GM12878 (cell line): ENCODE measurements around the gene XPO6. TPM values are rescaled to one million over a fixed set of nuclear protein-coding genes. Genes with fewer than 3 reads are reported as not detected.

Experiments
- ATAC-seq: fragments of 200-7000 bp; cut with Tn5 transposase; 3 replicates; pipeline ENCODE4 v1.9.1; 2020; ENCODE audit warnings: mild to moderate bottlenecking, moderate library complexity
- BruUV-seq: library from RNA; stranded (reverse); fragments of 400-500 nt; replicated peaks from 2 replicates; lab custom pipeline; 2021; lab: Mats Ljungman, UMichigan
- CTCF ChIA-PET: fragments of 300-600 bp; sonication (Branson Sonifier 250); formaldehyde crosslinking; extraction: SDS; loops from one replicate; lab custom pipeline; 2021; ENCODE audit warnings: inconsistent platforms; lab: Yijun Ruan, JAX
- POLR2A ChIA-PET: fragments of 350-600 bp; formaldehyde crosslinking; extraction: SDS; loops from one replicate; lab custom pipeline; 2021; ENCODE audit warnings: inconsistent platforms; lab: Charles Lee
- RAD21 ChIA-PET: fragments of 300-600 bp; sonication (Branson Sonifier 250); formaldehyde crosslinking; loops from one replicate; lab custom pipeline; 2023; ENCODE audit warnings: antibody characterized with exemption; ENCODE audit not compliant: unreplicated experiment; lab: Charles Lee
- SMC1A ChIA-PET: fragments of 300-600 bp; sonication (Branson Sonifier 250); formaldehyde crosslinking; loops from one replicate; lab custom pipeline; 2023; ENCODE audit not compliant: unreplicated experiment, uncharacterized antibody; lab: Charles Lee
- DNase-seq: peaks from one replicate; pipeline ENCODE4 v3.0.0-alpha.2; 2011; ENCODE audit warnings: low read depth, low spot score
- FAIRE-seq: peaks from 3 replicates; lab custom pipeline; 2011; peaks lifted over from hg19 to GRCh38; lab: Jason Lieb, UNC
- H2AFZ ChIP-seq: 2 replicates; pipeline ENCODE4 v1.6.0; 2011; ENCODE audit warnings: low read depth, low read length, control low read depth; ENCODE audit not compliant: control insufficient read depth
- H3K27ac ChIP-seq: 2 replicates; pipeline ENCODE4 v1.5.1; 2011; ENCODE audit warnings: control low read depth; ENCODE audit not compliant: control insufficient read depth, insufficient read depth
- H3K27me3 ChIP-seq, 2 experiments: replicated peaks in 1 of 2; 2 replicates each; pipeline versions ENCODE4 v1.6.0 to v1.6.1; 2011; ENCODE audit warnings: low read length in 1 of 2; ENCODE audit not compliant: control insufficient read depth in 2 of 2, insufficient read depth in 2 of 2
- H3K36me3 ChIP-seq, 2 experiments: 2 replicates each; pipeline ENCODE4 v1.5.1; 2011; ENCODE audit warnings: low read length in 1 of 2; ENCODE audit not compliant: control insufficient read depth in 2 of 2, insufficient read depth in 2 of 2
- H3K4me1 ChIP-seq: 2 replicates; pipeline ENCODE4 v1.6.1; 2011; ENCODE audit warnings: mild to moderate bottlenecking, low read length, moderate library complexity, mixed read lengths; ENCODE audit not compliant: control insufficient read depth, insufficient read depth
- H3K4me2 ChIP-seq: 2 replicates; pipeline ENCODE4 v1.6.0; 2011; ENCODE audit warnings: control low read depth; ENCODE audit not compliant: control insufficient read depth, insufficient read depth
- H3K4me3 ChIP-seq: fragments of 200-600 bp; sonication (generic); 2 replicates; pipeline ENCODE4 v1.5.1; 2016
- H3K79me2 ChIP-seq: 2 replicates; pipeline ENCODE4 v1.6.0; 2011; ENCODE audit warnings: low read length; ENCODE audit not compliant: control insufficient read depth, insufficient read depth
- H3K9ac ChIP-seq: 2 replicates; pipeline ENCODE4 v1.8.0; 2011; ENCODE audit warnings: low read length, control low read depth, mixed read lengths; ENCODE audit not compliant: control insufficient read depth, insufficient read depth
- H3K9me3 ChIP-seq: replicated peaks from 3 replicates; pipeline ENCODE4 v1.5.1; 2011; ENCODE audit warnings: mild to moderate bottlenecking, low read length; ENCODE audit not compliant: control insufficient read depth, insufficient read depth
- H4K20me1 ChIP-seq: 2 replicates; pipeline ENCODE4 v1.6.0; 2011; ENCODE audit not compliant: control insufficient read depth, insufficient read depth
- CBX3 ChIP-seq: fragments of 200-600 bp; sonication (generic); IDR thresholded peaks from 2 replicates; pipeline ENCODE4 v1.6.1; 2016; ENCODE audit warnings: low read depth, borderline replicate concordance
- CBX5 ChIP-seq: sonication (generic); IDR thresholded peaks from 2 replicates; pipeline ENCODE4 v1.6.1; 2016; ENCODE audit warnings: low read depth, moderate library complexity, mild to moderate bottlenecking, inconsistent platforms
- HCFC1 ChIP-seq: fragments of 150-350 bp; IDR thresholded peaks from 2 replicates; pipeline ENCODE4 v1.6.1; 2014; ENCODE audit warnings: low read length
- JUNB ChIP-seq: IDR thresholded peaks from 2 replicates; pipeline ENCODE4 v1.6.1; 2016; ENCODE audit warnings: antibody characterized with exemption, mild to moderate bottlenecking
- JUND ChIP-seq: IDR thresholded peaks from 2 replicates; pipeline ENCODE4 v1.6.1; 2012; ENCODE audit warnings: low read depth, mild to moderate bottlenecking, low read length, improper control_type of control experiment, moderate library complexity
- KAT2A ChIP-seq: conservative IDR thresholded peaks from 2 replicates; pipeline ENCODE4 v1.6.1; 2011; ENCODE audit warnings: low read depth, low read length; ENCODE audit not compliant: control insufficient read depth
- MEF2A ChIP-seq: IDR thresholded peaks from 2 replicates; pipeline ENCODE4 v1.6.1; 2011; ENCODE audit warnings: low read depth, mild to moderate bottlenecking, low read length, moderate library complexity; ENCODE audit not compliant: insufficient read depth
- NR2C2 ChIP-seq: IDR thresholded peaks from 2 replicates; pipeline ENCODE4 v1.6.1; 2011; ENCODE audit warnings: borderline replicate concordance, low read depth; ENCODE audit not compliant: control insufficient read depth, insufficient read length
- RCOR1 ChIP-seq: conservative IDR thresholded peaks from 2 replicates; pipeline ENCODE4 v1.6.1; 2012; ENCODE audit warnings: low read depth, low read length, improper control_type of control experiment
- RFX5 ChIP-seq: IDR thresholded peaks from 2 replicates; pipeline ENCODE4 v1.6.1; 2011; ENCODE audit warnings: low read depth, low read length, improper control_type of control experiment
- SKIL ChIP-seq: fragments of 450-650 bp; IDR thresholded peaks from 2 replicates; pipeline ENCODE4 v1.6.1; 2017; ENCODE audit warnings: mild to moderate bottlenecking, low read depth, inconsistent platforms; ENCODE audit not compliant: poor library complexity, severe bottlenecking
- SMC3 ChIP-seq: IDR thresholded peaks from 2 replicates; pipeline ENCODE4 v1.6.1; 2011; ENCODE audit warnings: low read length, improper control_type of control experiment, borderline replicate concordance
- STAT1 ChIP-seq: fragments of 450-650 bp; conservative IDR thresholded peaks from 2 replicates; pipeline ENCODE4 v1.6.1; 2014; ENCODE audit warnings: antibody characterized with exemption, mild to moderate bottlenecking
- YY1 ChIP-seq: IDR thresholded peaks from 2 replicates; pipeline ENCODE4 v1.6.1; 2011; ENCODE audit warnings: low read depth, mild to moderate bottlenecking, low read length
- WGBS: methylation state at CpG from one replicate; pipeline ENCODE4 v1.1.6; 2016; ENCODE audit warnings: low lambda C conversion rate; ENCODE audit not compliant: insufficient replicate concordance, insufficient coverage; ENCODE audit errors: missing lambda C conversion rate; 5-methylcytosine and 5-hydroxymethylcytosine counted together
- in situ Hi-C: fragments of 300-500 bp; cut with MboI; formaldehyde crosslinking; loops from 9 replicates; pipeline ENCODE4 v1.14.3; 2018; ENCODE audit warnings: mixed read lengths
- intact Hi-C: fragments of 100-400 bp; cut with micrococcal nuclease; formaldehyde crosslinking; loops from one replicate; pipeline ENCODE4 v1.14.2; 2022; ENCODE audit not compliant: unreplicated experiment
- polyA plus RNA-seq, 11 experiments: library from polyadenylated mRNA; depleted of rRNA in 4 of 11; unstranded in 6 of 11; stranded (reverse) in 5 of 11; fragments of >200 nt; fragmentation: Nextera tagmentation in 4 of 11; fragmentation: Illumina TruSeq in 1 of 11; extraction: Ambion mirVana in 4 of 11; extraction: Trizol in 1 of 11; gene quantifications; 1 replicate in 1 of 11; 2 replicates in 10 of 11; pipeline versions ENCODE4 v1.2.1 to v1.2.3, GENCODE V29; 2011 to 2016; ENCODE audit warnings: inconsistent platforms in 2 of 11, missing spikeins in 2 of 11, low read depth in 1 of 11
- total RNA-seq, 4 experiments: library from RNA; depleted of rRNA in 3 of 4; stranded (reverse); fragments of >200 nt in 3 of 4; fragmentation: Illumina TruSeq in 1 of 4; extraction: Trizol in 1 of 4; gene quantifications; 2 replicates each; pipeline versions ENCODE4 v1.2.1 to v1.2.3, GENCODE V29; 2013 to 2021

Gene XPO6
- total and polyA plus RNA-seq, 10 of the 15 experiments (the other 5 are each of a cell fraction or from before 2014, with no cell fraction given), result 9.9 to 246 (median 110) TPM

GRCh38 chr16:28112908-28113307 is 98.9 kb downstream of the XPO6 start:
- H3K4me3 ChIP-seq, result no peak overlapping the region
- H3K9me3 ChIP-seq, result no peaks in the 10 kb centered on the region
- H3K9ac ChIP-seq, result no peak overlapping the region
- ChIA-PET POLR2A (no interaction called here), SMC1A (interaction anchor here (0.8 to 1.4 kb wide), 3 partner anchors 37 to 104 kb away, joined by 3 read pairs; no protein-coding TSS in a partner anchor), RAD21 (interaction anchor here (1.7 kb wide), 1 partner anchor 105 kb away, joined by 6 read pairs; no protein-coding TSS in a partner anchor), CTCF (no interaction called here)
- intact Hi-C loops, result no loop called here
- no peaks in the 10 kb centered on the region for H3K4me1 ChIP-seq
- H3K79me2 ChIP-seq, result no peaks in the 10 kb centered on the region
- in situ Hi-C loops, result no loop called here
- 61% methylated on average over 10 of the region's 10 CpGs for WGBS
- H3K27me3 ChIP-seq, result no peaks in the 10 kb centered on the region
- no peaks in the 10 kb centered on the region for H4K20me1 ChIP-seq
- H2AFZ ChIP-seq, result no peak overlapping the region
- no peak overlapping the region for H3K27ac ChIP-seq
- TF ChIP-seq RCOR1 (no peak), MEF2A (no peak), KAT2A (no peak), SKIL (no peak)
- no peak for DNase-seq
- no peak for FAIRE-seq
- peaks cover 33 to 49% of the 10 kb centered on the region in 2 experiments for H3K36me3 ChIP-seq
- BruUV-seq, result no TSS peak
- H3K4me2 ChIP-seq, result no peak overlapping the region
- ATAC-seq, result no peak

- SMC1A ChIA-PET, result interaction anchor here (1.0 to 1.2 kb wide), 2 partner anchors 106 to 203 kb away, joined by 3 read pairs; no protein-coding TSS in a partner anchor
- no peak for DNase-seq
- FAIRE-seq, result no peak
These were observed 100.8 kb downstream of the XPO6 start for GRCh38 chr16:28110977-28111376.

More at GRCh38 chr16:28110977-28111376, 100.8 kb downstream of the XPO6 start:
- Histone ChIP-seq H3K27ac (no peak overlapping the region), H3K9ac (no peak overlapping the region), H3K4me2 (no peak overlapping the region), H2AFZ (no peak overlapping the region), H4K20me1 (no peaks in the 10 kb centered on the region), H3K36me3 (peaks cover 40 to 57% of the 10 kb centered on the region in 2 experiments), H3K27me3 (no peaks in the 10 kb centered on the region), H3K4me1 (no peaks in the 10 kb centered on the region), H3K9me3 (no peaks in the 10 kb centered on the region), H3K79me2 (no peaks in the 10 kb centered on the region), H3K4me3 (no peak overlapping the region)
- intact Hi-C loops (no loop called here), in situ Hi-C loops (no loop called here)
- no peak for ATAC-seq
- TF ChIP-seq RFX5 (no peak), SKIL (no peak), CBX3 (no peak), SMC3 (no peak), HCFC1 (no peak), STAT1 (no peak), NR2C2 (no peak), YY1 (no peak), JUND (no peak), CBX5 (no peak), JUNB (no peak)
- POLR2A ChIA-PET, result no interaction called here
- 94% methylated on average over 2 of the region's 2 CpGs for WGBS
- RAD21 ChIA-PET, result interaction anchor here (0.6 kb wide), 1 partner anchor 72 kb away, joined by 3 read pairs; no protein-coding TSS in a partner anchor
- no TSS peak for BruUV-seq
- CTCF ChIA-PET, result interaction anchor here (1.5 kb wide), 1 partner anchor 107 kb away, joined by 4 read pairs; no protein-coding TSS in a partner anchor
